T47D (cell line): ENCODE data around the gene THRB.
"Not testable (repeated sequence)": the region's sequence is repeated elsewhere in the genome, so short reads cannot be mapped to it uniquely, and the experiment has no call there.

Experiments used
- DNase-seq, 2 experiments: peaks; one replicate each; pipeline versions ENCODE4 v3.0.0 to v3.0.0-alpha.2; 2011 to 2012; ENCODE audit warnings: low read depth in 1 of 2, low spot score in 1 of 2
- JUND ChIP-seq: IDR thresholded peaks from 2 replicates; pipeline ENCODE4 v1.6.1; 2012; ENCODE audit warnings: low read depth
- in situ Hi-C: cut with HindIII; loops from 2 replicates; pipeline ENCODE4 v1.10.0; 2016; ENCODE audit warnings: low sequenced_read_pairs, low pct_unique_long_range_greater_than_20kb

Gene THRB

DNA sequence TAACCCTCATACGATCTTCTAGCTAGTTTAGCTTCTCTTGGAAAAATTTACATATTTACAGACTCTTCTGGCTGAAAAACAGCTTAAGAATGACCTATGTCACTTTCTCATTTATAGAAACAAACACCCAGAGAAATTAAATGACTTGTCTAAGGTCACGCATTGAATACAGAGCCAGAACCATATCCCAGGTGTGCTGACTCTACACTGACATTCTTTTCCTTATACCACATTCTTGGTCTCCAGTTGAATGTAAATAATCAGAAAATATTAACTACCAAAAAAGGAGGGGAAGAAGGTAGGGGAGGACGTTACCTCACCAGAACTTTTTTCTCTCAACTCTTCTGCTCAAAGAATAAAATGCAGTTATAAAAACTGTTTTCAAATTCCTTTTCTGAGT is 95.0 kb downstream of the THRB start:
- no peak for TF ChIP-seq JUND
- no peak for DNase-seq
- in situ Hi-C loops, result no loop called here

DNA sequence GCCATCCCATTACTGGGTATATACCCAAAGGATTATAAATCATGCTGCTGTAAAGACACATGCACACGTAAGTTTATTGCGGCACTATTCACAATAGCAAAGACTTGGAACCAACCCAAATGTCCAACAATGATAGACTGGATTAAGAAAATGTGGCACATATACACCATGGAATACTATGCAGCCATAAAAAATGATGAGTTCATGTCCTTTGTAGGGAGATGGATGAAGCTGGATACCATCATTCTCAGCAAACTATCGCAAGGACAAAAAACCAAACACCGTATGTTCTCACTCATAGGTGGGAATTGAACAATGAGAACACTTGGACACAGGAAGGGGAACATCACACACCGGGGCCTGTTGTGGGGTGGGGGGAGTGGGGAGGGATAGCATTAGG is 95.9 kb downstream of the THRB start:
- in situ Hi-C loops, DNase-seq: not testable (repeated sequence)

DNA sequence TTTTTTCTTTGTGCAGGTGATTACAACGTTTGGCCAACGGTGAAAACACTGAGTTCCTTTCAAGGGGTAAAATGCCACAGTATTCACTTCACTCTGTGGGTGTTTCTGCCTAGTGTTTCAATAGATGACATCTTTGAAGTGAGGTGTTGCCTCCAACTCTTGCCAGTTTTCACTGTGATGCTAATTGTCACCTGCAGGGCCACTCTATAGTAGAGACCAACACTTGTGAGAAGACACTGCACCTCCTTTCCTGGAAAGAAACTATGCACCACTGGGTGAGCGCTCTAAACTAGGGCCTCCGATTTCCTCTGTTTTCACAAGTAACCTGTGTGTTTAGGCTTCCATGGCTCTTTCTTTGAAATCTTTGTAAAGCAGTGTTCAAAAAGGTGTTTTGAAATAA is 98.3 kb downstream of the THRB start:
- in situ Hi-C loops, result no loop called here
- TF ChIP-seq JUND, result no peak
- no peak for DNase-seq

DNA sequence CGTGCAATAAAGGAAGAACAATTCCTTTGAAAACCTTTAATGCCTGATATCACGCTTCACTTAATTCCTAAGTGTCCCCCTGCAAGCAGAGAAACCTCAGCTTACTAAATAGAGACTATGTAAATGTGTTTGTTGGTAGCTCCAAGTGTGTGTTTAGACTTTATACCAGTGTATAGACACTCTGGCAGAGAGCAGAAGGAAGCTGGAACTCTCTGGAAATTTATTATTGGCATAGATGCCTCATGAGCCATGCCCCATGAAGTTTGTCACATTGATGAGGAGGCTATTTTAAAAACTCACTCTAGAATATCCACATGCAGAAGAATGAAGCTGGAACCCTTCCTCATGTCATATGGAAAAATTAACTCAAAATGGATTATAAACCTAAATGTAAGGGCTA is 99.9 kb downstream of the THRB start:
- no peak for DNase-seq
- in situ Hi-C loops, result no loop called here
- TF ChIP-seq JUND, result no peak

DNA sequence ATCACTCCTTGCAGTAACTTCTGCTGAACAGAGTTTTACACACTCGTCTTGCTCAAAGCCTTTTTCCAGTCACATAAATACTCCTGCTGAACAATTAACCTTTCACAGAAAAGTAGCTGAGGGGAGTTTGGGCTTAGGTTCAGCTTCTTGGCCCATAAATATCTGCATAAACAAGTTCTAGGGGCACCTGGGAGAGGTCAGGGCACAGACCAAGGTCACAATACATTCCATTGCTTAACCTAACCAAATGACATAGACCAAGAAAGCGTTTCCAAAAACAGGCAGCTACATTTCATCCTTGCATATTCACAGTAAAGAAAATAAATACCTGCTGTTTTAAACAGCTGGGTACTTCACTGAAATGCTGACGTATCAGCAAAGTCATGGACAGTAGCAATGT is 101.3 kb downstream of the THRB start:
- no peak for DNase-seq
- TF ChIP-seq JUND, result no peak
- in situ Hi-C loops, result no loop called here

DNA sequence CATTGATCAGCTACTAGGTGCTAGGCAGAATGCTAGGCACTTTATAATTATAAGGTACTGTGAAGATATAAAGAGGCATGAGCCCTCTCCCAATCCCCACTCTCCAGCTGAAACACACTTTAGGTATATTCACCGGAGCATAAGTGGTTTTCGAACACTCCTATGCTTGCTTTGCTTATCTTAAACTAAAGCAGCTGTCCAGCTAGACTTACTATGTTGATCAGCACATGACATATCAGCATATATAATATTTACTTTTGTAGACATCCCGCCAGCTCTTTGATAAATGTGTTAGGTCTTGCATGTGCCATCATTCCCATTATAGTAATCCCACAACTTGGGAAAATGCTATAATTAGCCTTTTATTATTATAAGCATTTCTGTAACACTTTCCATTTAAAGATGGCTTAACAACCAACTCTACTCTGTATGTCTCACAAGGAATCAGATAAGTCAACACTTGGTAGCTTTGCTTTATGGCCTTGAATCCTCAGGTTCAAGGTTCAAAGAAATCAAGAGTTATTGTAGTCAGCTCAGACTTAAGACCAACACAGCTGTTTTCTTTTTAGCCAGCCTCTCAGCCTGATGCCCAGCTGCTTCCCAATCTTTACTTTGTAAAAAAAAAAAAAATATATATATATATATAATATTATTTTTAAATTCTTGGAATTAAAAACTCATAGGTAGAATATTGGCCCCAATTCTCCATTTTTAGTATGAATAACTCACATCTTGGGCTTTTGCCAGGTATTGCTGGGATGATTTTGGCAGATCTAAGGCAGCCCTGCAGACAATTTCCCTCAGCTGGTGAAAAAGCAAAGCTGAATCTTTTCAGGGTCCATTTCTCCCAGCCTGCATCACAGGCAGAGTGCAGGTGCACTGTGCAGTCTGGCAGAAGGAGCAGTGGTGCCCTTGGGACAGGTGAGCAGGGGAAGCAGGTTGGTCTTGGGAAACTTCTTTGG is 104.2 kb downstream of the THRB start:
- in situ Hi-C loops, result no loop called here
- no peak for DNase-seq
- TF ChIP-seq JUND, result no peak

DNA sequence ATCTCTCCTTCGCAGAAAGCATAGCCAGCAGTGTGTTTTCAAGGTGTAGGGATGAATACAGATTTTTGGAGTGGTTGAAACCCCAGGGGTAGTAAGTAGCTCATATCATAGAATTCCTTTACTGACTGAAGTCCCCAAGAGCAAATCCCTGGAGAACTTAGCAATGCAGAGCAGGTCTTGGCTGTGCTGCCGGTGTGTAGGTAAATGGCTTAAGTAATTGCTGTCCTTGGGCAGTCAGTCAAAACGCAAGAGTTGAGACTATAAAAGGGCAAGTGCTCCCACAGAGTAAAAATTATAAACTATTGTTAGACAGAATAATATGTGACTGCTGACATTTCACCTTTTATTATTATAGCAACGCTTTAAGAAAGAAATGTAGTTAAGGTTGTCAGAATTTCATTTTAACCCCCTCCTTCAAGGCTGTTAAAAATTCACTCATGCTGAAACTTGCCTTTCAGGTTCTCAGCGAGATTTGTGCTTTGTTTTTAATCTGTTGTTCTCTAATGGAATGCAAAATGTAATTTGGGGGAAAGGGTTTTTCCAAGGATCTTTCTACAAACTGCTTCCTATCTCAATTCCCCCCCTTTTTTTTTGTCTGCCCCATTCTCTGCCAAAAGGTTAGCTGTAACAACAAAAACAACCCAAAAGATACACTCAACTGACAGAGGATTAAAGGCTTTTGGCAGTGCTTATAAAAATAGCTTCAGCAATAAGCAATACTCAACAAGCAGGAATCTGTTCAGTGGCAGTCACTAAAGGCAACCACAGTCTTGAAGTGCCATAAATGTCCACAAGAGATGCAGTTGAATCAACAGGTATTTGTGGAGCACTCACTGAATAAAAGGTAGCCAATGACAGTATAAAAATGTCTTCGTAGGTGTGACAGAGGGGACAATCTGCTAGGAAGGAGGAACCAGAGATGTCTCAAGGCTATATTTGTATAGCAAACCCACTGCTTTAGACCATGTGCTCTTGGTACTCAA is 105.3 kb downstream of the THRB start:
- in situ Hi-C loops, result no loop called here
- no peak for TF ChIP-seq JUND
- DNase-seq, result peak in 1 of 2 experiments; percentile 25

DNA sequence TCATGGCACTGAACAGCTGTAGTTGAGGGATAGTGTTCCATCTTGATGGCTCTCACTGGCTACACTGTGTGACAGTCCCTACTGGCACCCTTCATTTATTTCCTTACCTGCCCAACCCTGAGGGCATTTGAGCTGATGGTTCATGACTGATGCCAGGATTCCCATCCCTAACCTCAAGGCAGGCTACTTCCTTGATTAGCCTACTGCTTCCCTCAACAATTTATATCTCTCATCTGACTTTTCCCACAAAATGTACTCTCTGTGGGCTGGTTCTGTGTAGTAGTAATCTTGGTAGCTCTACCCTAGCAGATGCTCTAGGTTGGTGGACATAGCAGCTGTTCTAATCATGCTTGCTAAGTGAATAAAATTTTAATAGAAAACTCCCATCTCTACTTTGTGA is 106.0 kb downstream of the THRB start:
- DNase-seq, result peak in 1 of 2 experiments; percentile 31
- in situ Hi-C loops, result no loop called here
- TF ChIP-seq JUND, result no peak

DNA sequence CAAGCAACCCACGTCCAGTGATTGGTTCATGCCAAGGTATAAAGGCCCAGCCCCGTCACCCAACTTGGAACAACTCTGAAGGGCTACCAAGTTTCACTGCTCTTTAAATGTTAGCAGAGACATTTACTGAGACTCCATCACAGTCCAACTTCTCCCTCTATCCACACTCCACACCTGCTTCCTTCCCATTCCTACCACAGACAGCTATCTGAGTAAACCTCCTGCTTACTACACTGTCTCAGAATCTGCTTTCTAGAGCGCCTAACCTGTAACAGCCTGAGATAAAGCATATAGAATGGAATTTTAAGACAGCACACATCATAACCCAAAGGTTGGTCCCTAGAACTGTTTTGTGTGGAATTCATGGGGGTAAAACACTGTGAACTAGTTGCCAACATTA is 106.5 kb downstream of the THRB start:
- in situ Hi-C loops, result no loop called here
- no peak for DNase-seq
- no peak for TF ChIP-seq JUND

DNA sequence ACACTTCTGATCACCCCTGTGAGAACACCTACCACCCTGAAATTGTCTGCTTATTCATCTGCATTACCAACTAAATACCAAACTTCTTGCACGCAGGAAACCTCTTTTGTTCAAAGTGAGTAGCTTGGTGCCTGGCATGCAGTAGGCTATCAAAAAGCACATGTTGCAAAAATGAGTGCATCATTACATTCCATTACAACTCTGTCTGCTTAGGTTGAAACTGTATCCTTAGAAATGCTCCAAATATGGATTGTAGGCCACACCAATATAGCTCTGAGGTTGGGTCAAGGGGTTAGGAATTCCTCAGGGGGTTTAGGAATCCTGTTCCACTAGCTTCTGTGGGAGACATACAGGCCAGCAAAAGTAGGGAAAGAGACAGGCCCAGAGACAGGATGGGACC is 107.2 kb downstream of the THRB start:
- TF ChIP-seq JUND, result no peak
- DNase-seq, result no peak
- in situ Hi-C loops, result no loop called here

DNA sequence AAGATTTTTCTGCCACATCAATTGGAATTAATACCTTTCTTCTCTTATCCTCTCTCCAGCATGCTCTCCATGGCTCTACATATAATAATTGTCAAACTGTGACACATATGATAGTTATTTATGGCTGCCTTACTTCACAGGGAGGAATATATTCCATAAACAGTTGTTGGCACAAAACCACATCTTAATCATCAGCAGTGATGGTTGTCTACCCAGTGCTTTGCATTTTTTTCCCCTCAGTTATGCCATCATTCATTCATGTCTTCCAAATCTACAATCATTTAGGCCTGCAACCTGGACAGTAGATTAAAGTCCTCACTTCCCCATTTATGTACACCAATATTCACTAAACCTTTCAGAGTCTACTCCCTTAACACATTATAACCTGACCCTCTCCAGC is 107.7 kb downstream of the THRB start:
- no peak for TF ChIP-seq JUND
- DNase-seq, result no peak
- in situ Hi-C loops, result no loop called here

DNA sequence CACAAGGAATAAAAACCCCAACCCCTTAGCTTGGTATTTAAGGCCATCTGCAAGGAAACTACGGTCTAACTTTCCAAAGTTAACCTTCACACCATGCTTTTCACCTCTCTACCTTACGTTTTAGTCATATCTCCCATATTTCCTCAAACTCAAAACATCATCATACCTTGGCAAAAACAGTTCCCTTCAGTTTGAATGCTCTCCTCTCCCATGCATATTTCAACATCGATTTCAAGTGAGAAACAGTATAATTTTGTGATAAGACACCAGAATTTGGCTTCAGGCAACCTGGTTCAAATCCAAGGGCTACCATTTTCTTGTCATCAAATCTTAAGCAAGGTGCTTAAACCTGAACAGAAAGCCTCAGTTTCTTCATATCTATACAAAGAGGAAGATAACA is 108.2 kb downstream of the THRB start:
- TF ChIP-seq JUND, result no peak
- in situ Hi-C loops, result no loop called here
- DNase-seq, result no peak
